Measurements from ENCODE around the gene PRKAB2. TPM values are rescaled to one million over a fixed set of nuclear protein-coding genes. Genes with fewer than 3 reads are reported as not detected.
"Not testable (repeated sequence)": the region's sequence is repeated elsewhere in the genome, so short reads cannot be mapped to it uniquely, and the experiment has no call there.

PRKAB2 gene
- total RNA-seq, 1 donor from 2014 or later: 13.6 TPM

DNA sequence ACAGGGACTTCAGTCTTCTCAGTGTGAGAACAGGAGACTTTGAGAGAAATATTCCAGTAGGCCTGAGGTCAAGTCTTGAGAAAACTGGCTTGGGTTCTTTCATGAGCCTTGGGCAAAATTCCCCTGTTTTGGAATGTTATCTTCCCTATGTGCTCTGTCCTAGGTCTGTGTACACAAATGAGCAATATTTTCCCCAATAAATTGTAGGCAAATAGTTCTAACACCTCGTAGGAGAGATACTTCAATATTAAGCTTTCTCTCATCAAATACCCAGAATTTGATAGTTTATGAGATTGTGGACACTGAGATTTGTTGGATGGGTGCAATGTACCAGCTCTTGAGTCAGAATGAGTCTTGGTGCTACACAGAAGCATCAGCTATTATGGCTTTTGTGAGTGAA is 57.9 kb downstream of the PRKAB2 start:
- H3K4me1 ChIP-seq (ENCODE audit: control insufficient read depth in 3 of 3, insufficient read depth in 3 of 3, low read length in 3 of 3); H3K9ac ChIP-seq (ENCODE audit: low read depth in 1 of 3, low read length in 3 of 3); H3K36me3 ChIP-seq (ENCODE audit: control insufficient read depth in 3 of 3, insufficient read depth in 3 of 3, low read length in 3 of 3); H3K27ac ChIP-seq (ENCODE audit: low read depth, low read length); H3K27me3 ChIP-seq (ENCODE audit: control insufficient read depth in 3 of 3, insufficient read depth in 3 of 3, low read length in 3 of 3); H3K4me3 ChIP-seq (ENCODE audit: low read length in 3 of 3); H3K9me3 ChIP-seq (ENCODE audit: control insufficient read depth in 3 of 3, low read length in 3 of 3): not testable (repeated sequence)

DNA sequence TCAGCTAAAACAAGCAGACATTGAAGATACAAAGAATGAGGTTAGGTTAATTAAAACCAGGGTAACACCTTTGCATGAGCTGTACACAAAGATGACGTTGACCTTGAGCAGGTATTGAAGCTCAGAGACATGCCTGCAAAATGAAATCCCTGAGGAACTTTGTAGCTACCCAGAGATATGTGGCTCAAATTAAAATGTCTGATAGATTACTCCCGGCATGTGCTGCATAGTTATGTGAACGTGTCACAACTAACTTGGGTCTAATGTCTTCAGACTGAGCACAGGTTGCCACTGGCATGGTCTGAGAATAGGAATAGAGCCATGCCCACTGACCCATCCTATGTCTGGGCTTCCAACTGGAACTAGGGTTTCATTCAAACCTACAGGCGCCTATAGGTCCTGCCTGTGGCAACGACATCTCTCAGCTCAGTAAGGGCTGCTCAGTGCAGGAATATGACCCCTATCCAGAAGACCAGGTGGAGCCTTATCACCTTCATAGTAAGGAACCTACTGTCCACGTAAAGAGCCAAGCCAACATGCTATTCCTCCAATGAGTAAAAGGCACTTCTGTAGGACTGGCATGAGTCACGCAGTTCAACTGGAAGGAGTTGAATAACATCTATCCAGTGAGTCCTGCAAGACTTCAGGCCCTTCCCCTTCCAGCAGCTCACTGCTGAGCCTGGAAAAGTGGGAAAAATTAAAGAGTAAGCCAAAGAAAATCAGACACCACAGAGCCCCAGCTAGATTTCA is 60.7 kb downstream of the PRKAB2 start:
- H3K27ac ChIP-seq (ENCODE audit: low read depth, low read length): no peak overlapping the region
- H3K9me3 ChIP-seq (ENCODE audit: control insufficient read depth in 3 of 3, low read length in 3 of 3): no peaks in the 10 kb centered on the region
- no peaks in the 10 kb centered on the region for H3K36me3 ChIP-seq (ENCODE audit: control insufficient read depth in 3 of 3, insufficient read depth in 3 of 3, low read length in 3 of 3)
- no peaks in the 10 kb centered on the region for H3K27me3 ChIP-seq (ENCODE audit: control insufficient read depth in 3 of 3, insufficient read depth in 3 of 3, low read length in 3 of 3)
- no peaks in the 10 kb centered on the region for H3K4me1 ChIP-seq (ENCODE audit: control insufficient read depth in 3 of 3, insufficient read depth in 3 of 3, low read length in 3 of 3)
- H3K9ac ChIP-seq (ENCODE audit: low read depth in 1 of 3, low read length in 3 of 3): no peak overlapping the region
- H3K4me3 ChIP-seq (ENCODE audit: low read length in 3 of 3): no peak overlapping the region

GRCh38 chr1:147110872-147111271 is 61.4 kb downstream of the PRKAB2 start:
- no peaks in the 10 kb centered on the region for H3K36me3 ChIP-seq (ENCODE audit: control insufficient read depth in 3 of 3, insufficient read depth in 3 of 3, low read length in 3 of 3)
- no peak overlapping the region for H3K9ac ChIP-seq (ENCODE audit: low read depth in 1 of 3, low read length in 3 of 3)
- no peak overlapping the region for H3K4me3 ChIP-seq (ENCODE audit: low read length in 3 of 3)
- H3K4me1 ChIP-seq (ENCODE audit: control insufficient read depth in 3 of 3, insufficient read depth in 3 of 3, low read length in 3 of 3): no peaks in the 10 kb centered on the region
- H3K27me3 ChIP-seq (ENCODE audit: control insufficient read depth in 3 of 3, insufficient read depth in 3 of 3, low read length in 3 of 3): no peaks in the 10 kb centered on the region
- H3K27ac ChIP-seq (ENCODE audit: low read depth, low read length): no peak overlapping the region
- no peaks in the 10 kb centered on the region for H3K9me3 ChIP-seq (ENCODE audit: control insufficient read depth in 3 of 3, low read length in 3 of 3)

DNA sequence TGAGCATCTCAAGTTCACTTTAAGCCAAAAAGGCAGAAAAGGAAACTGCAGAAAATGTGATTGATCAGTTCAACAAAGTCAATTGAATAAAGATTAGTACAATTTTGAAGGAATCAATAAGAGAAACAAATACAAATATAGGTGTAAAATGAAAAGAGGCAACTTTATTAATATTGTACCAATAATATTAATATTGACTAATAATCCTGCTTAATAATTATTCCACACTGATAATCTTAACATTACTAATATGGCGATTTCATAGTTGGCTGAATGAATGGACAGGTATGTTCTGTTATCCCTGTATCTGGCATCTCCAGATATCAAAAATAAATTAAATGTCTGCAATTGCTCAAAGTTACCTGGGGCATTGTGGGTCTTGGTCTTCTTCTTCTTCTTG is 61.8 kb downstream of the PRKAB2 start:
- no peak overlapping the region for H3K4me3 ChIP-seq (ENCODE audit: low read length in 3 of 3)
- no peak overlapping the region for H3K9ac ChIP-seq (ENCODE audit: low read depth in 1 of 3, low read length in 3 of 3)
- H3K36me3 ChIP-seq (ENCODE audit: control insufficient read depth in 3 of 3, insufficient read depth in 3 of 3, low read length in 3 of 3): no peaks in the 10 kb centered on the region
- H3K27ac ChIP-seq (ENCODE audit: low read depth, low read length): no peak overlapping the region
- H3K9me3 ChIP-seq (ENCODE audit: control insufficient read depth in 3 of 3, low read length in 3 of 3): no peaks in the 10 kb centered on the region
- no peaks in the 10 kb centered on the region for H3K4me1 ChIP-seq (ENCODE audit: control insufficient read depth in 3 of 3, insufficient read depth in 3 of 3, low read length in 3 of 3)
- no peaks in the 10 kb centered on the region for H3K27me3 ChIP-seq (ENCODE audit: control insufficient read depth in 3 of 3, insufficient read depth in 3 of 3, low read length in 3 of 3)

- Histone ChIP-seq H3K4me1 (ENCODE audit: control insufficient read depth in 3 of 3, insufficient read depth in 3 of 3, low read length in 3 of 3) (no peaks in the 10 kb centered on the region), H3K9me3 (ENCODE audit: control insufficient read depth in 3 of 3, low read length in 3 of 3) (no peaks in the 10 kb centered on the region), H3K9ac (ENCODE audit: low read depth in 1 of 3, low read length in 3 of 3) (no peak overlapping the region), H3K4me3 (ENCODE audit: low read length in 3 of 3) (no peak overlapping the region), H3K36me3 (ENCODE audit: control insufficient read depth in 3 of 3, insufficient read depth in 3 of 3, low read length in 3 of 3) (no peaks in the 10 kb centered on the region), H3K27ac (ENCODE audit: low read depth, low read length) (no peak overlapping the region), H3K27me3 (ENCODE audit: control insufficient read depth in 3 of 3, insufficient read depth in 3 of 3, low read length in 3 of 3) (no peaks in the 10 kb centered on the region)
Measured at GRCh38 chr1:147109762-147110161, 62.5 kb downstream of the PRKAB2 start.

- Histone ChIP-seq H3K9me3 (ENCODE audit: control insufficient read depth in 3 of 3, low read length in 3 of 3) (no peaks in the 10 kb centered on the region), H3K4me3 (ENCODE audit: low read length in 3 of 3) (no peak overlapping the region), H3K9ac (ENCODE audit: low read depth in 1 of 3, low read length in 3 of 3) (no peak overlapping the region), H3K4me1 (ENCODE audit: control insufficient read depth in 3 of 3, insufficient read depth in 3 of 3, low read length in 3 of 3) (no peaks in the 10 kb centered on the region), H3K36me3 (ENCODE audit: control insufficient read depth in 3 of 3, insufficient read depth in 3 of 3, low read length in 3 of 3) (no peaks in the 10 kb centered on the region), H3K27ac (ENCODE audit: low read depth, low read length) (no peak overlapping the region), H3K27me3 (ENCODE audit: control insufficient read depth in 3 of 3, insufficient read depth in 3 of 3, low read length in 3 of 3) (no peaks in the 10 kb centered on the region)
Measured at GRCh38 chr1:147109041-147109440, 63.2 kb downstream of the PRKAB2 start.

- not testable (repeated sequence) for H3K9me3 ChIP-seq (ENCODE audit: control insufficient read depth in 3 of 3, low read length in 3 of 3); H3K4me3 ChIP-seq (ENCODE audit: low read length in 3 of 3); H3K27ac ChIP-seq (ENCODE audit: low read depth, low read length); H3K9ac ChIP-seq (ENCODE audit: low read depth in 1 of 3, low read length in 3 of 3); H3K36me3 ChIP-seq (ENCODE audit: control insufficient read depth in 3 of 3, insufficient read depth in 3 of 3, low read length in 3 of 3); H3K27me3 ChIP-seq (ENCODE audit: control insufficient read depth in 3 of 3, insufficient read depth in 3 of 3, low read length in 3 of 3); H3K4me1 ChIP-seq (ENCODE audit: control insufficient read depth in 3 of 3, insufficient read depth in 3 of 3, low read length in 3 of 3)
Measured at GRCh38 chr1:147106407-147106881, 65.8 kb downstream of the PRKAB2 start.

GRCh38 chr1:147105909-147106308 is 66.4 kb downstream of the PRKAB2 start:
- Histone ChIP-seq H3K36me3 (ENCODE audit: control insufficient read depth in 3 of 3, insufficient read depth in 3 of 3, low read length in 3 of 3) (no peaks in the 10 kb centered on the region), H3K27me3 (ENCODE audit: control insufficient read depth in 3 of 3, insufficient read depth in 3 of 3, low read length in 3 of 3) (peaks cover 0 to 3% (median 0%) of the 10 kb centered on the region in 3 donors), H3K9me3 (ENCODE audit: control insufficient read depth in 3 of 3, low read length in 3 of 3) (no peaks in the 10 kb centered on the region), H3K4me1 (ENCODE audit: control insufficient read depth in 3 of 3, insufficient read depth in 3 of 3, low read length in 3 of 3) (no peaks in the 10 kb centered on the region), H3K4me3 (ENCODE audit: low read length in 3 of 3) (no peak overlapping the region), H3K27ac (ENCODE audit: low read depth, low read length) (no peak overlapping the region), H3K9ac (ENCODE audit: low read depth in 1 of 3, low read length in 3 of 3) (no peak overlapping the region)

Other genes starting within 250 kb of the PRKAB2 start
- 9.9 TPM for gene NBPF12, start 234.1 kb downstream of the PRKAB2 start, total RNA-seq
- 1.0 TPM for gene FMO5, start 52.9 kb upstream of the PRKAB2 start, total RNA-seq
- 23.5 TPM for gene CHD1L, start 70.2 kb upstream of the PRKAB2 start, total RNA-seq